GM21529 (cell line): ENCODE results near the gene GPR153.

Source experiments
- ATAC-seq: cut with Tn5 transposase; IDR thresholded peaks from one replicate; pipeline ENCODE4 v1.9.1; 2021; ENCODE audit not compliant: unreplicated experiment

GPR153 gene

GRCh38 chr1:6249739-6250689 is 10.9 kb downstream of the GPR153 start:
- no peak for ATAC-seq

GRCh38 chr1:6248932-6249738 is 11.8 kb downstream of the GPR153 start:
- ATAC-seq: no peak

GRCh38 chr1:6248161-6248776 is 12.6 kb downstream of the GPR153 start:
- no peak for ATAC-seq

- ATAC-seq: no peak
Measured at GRCh38 chr1:6247651-6248050, 13.2 kb downstream of the GPR153 start.

GRCh38 chr1:6246497-6247467 is 14.1 kb downstream of the GPR153 start:
- ATAC-seq: no peak

- ATAC-seq: no peak
Measured at GRCh38 chr1:6245869-6246496, 14.9 kb downstream of the GPR153 start.

- no peak for ATAC-seq
Measured at GRCh38 chr1:6245086-6245868, 15.6 kb downstream of the GPR153 start.

GRCh38 chr1:6244401-6245049 is 16.4 kb downstream of the GPR153 start:
- no peak for ATAC-seq

GRCh38 chr1:6243993-6244392 is 16.9 kb downstream of the GPR153 start, which contains the start of gene HES3:
Gene HES3, plus strand, starts transcription at chr1:6244179. Its CDS starts 187 bp downstream, at chr1:6244366.
- ATAC-seq: no peak

- ATAC-seq: no peak
Measured at GRCh38 chr1:6243053-6243834, 17.7 kb downstream of the GPR153 start.

- no peak for ATAC-seq
Measured at GRCh38 chr1:6241887-6242740, 18.8 kb downstream of the GPR153 start.

- ATAC-seq: no peak
Measured at GRCh38 chr1:6241107-6241886, 19.6 kb downstream of the GPR153 start.

GRCh38 chr1:6239950-6240768 is 20.7 kb downstream of the GPR153 start:
- no peak for ATAC-seq

- no peak for ATAC-seq
Measured at GRCh38 chr1:6239213-6239752, 21.6 kb downstream of the GPR153 start.

- ATAC-seq: no peak
Measured at GRCh38 chr1:6237093-6237492, 23.8 kb downstream of the GPR153 start.
